K562 (cell line): ENCODE measurements around the gene GNA15. TPM values are rescaled to one million over a fixed set of nuclear protein-coding genes. Genes with fewer than 3 reads are reported as not detected.

Source experiments
- EP300 ChIP-seq: IDR thresholded peaks from 2 replicates; pipeline ENCODE4 v1.6.1; 2012; ENCODE audit warnings: low read length, improper control_type of control experiment
- ETS2 ChIP-seq: IDR thresholded peaks from 2 replicates; pipeline ENCODE4 v1.6.1; 2016; ENCODE audit warnings: borderline replicate concordance, missing genetic modification characterization, mild to moderate bottlenecking, moderate library complexity, missing compliant biosample characterization; ENCODE audit not compliant: poor library complexity, severe bottlenecking
- FOXM1 ChIP-seq, 2 experiments: fragments of 450-650 bp in 1 of 2; sonication (generic) in 1 of 2; formaldehyde crosslinking in 1 of 2; IDR thresholded peaks; 2 replicates each; pipeline versions ENCODE4 v1.6.1 to v1.9.0; 2017 to 2022; ENCODE audit warnings: low read depth in 2 of 2, mild to moderate bottlenecking in 2 of 2, missing genetic modification reagents in 1 of 2, moderate library complexity in 1 of 2
- FOXP1 ChIP-seq: sonication (generic); formaldehyde crosslinking; IDR thresholded peaks from 2 replicates; pipeline ENCODE4 v1.8.0; 2022; ENCODE audit warnings: mild to moderate bottlenecking, missing genetic modification reagents
- GTF2E2 ChIP-seq: fragments of 200-800 bp; sonication (Bioruptor generic); IDR thresholded peaks from 2 replicates; pipeline ENCODE4 v1.6.1; 2016; ENCODE audit warnings: missing genetic modification characterization, missing compliant biosample characterization
- HDAC3 ChIP-seq: fragments of 450-650 bp; IDR thresholded peaks from 2 replicates; pipeline ENCODE4 v1.6.1; 2018; ENCODE audit warnings: borderline replicate concordance, mild to moderate bottlenecking, moderate library complexity; ENCODE audit not compliant: partially characterized antibody
- HNRNPH1 ChIP-seq: fragments of 200-400 bp; formaldehyde crosslinking; optimal IDR thresholded peaks from 2 replicates; pipeline ENCODE3; 2017; ENCODE audit warnings: low read depth, mild to moderate bottlenecking, low read length, moderate library complexity
- IRF2 ChIP-seq: sonication (generic); formaldehyde crosslinking; IDR thresholded peaks from 2 replicates; pipeline ENCODE4 v1.8.1; 2022; ENCODE audit warnings: mild to moderate bottlenecking, missing genetic modification reagents
- NCOA4 ChIP-seq: fragments of 450-650 bp; IDR thresholded peaks from 2 replicates; pipeline ENCODE4 v1.6.1; 2018; ENCODE audit warnings: mild to moderate bottlenecking; ENCODE audit not compliant: partially characterized antibody
- POLR2AphosphoS5 ChIP-seq: IDR thresholded peaks from 2 replicates; pipeline ENCODE4 v1.6.1; 2011; ENCODE audit warnings: mild to moderate bottlenecking, low read depth, low read length, moderate library complexity; ENCODE audit not compliant: control insufficient read depth, insufficient read depth
- RBM25 ChIP-seq: fragments of 200-400 bp; formaldehyde crosslinking; IDR thresholded peaks from 2 replicates; pipeline ENCODE4 v1.6.1; 2018; ENCODE audit warnings: low read length, low read depth, moderate library complexity; ENCODE audit not compliant: severe bottlenecking
- SMAD3 ChIP-seq: fragments of 450-650 bp; formaldehyde crosslinking; conservative IDR thresholded peaks from 2 replicates; pipeline ENCODE4 v1.4.0; 2020; ENCODE audit warnings: mild to moderate bottlenecking
- STAT5B ChIP-seq: fragments of 250-450 bp; sonication (Bioruptor Pico); IDR thresholded peaks from 2 replicates; pipeline ENCODE4 v1.8.0; 2021; ENCODE audit warnings: mild to moderate bottlenecking, inconsistent platforms
- TAF15 ChIP-seq: fragments of 200-400 bp; formaldehyde crosslinking; IDR thresholded peaks from 2 replicates; pipeline ENCODE4 v1.6.1; 2017; ENCODE audit warnings: mild to moderate bottlenecking, low read depth, low read length, moderate library complexity
- ZFPM2 ChIP-seq: fragments of 250-450 bp; sonication (Bioruptor Pico); IDR thresholded peaks from 2 replicates; pipeline ENCODE4 v1.5.1; 2022; ENCODE audit warnings: mild to moderate bottlenecking
- ZKSCAN3 ChIP-seq: fragments of 250-450 bp; sonication (Bioruptor Pico); IDR thresholded peaks from 2 replicates; pipeline ENCODE4 v1.4.0; 2020
- ZNF134 ChIP-seq: fragments of 250-450 bp; sonication (Bioruptor Pico); conservative IDR thresholded peaks from 2 replicates; pipeline ENCODE4 v1.4.0; 2020
- polyA plus RNA-seq, 8 experiments: library from polyadenylated mRNA; depleted of rRNA in 4 of 8; stranded (reverse) in 5 of 8; unstranded in 3 of 8; fragments of >200 nt; fragmentation: Nextera tagmentation in 2 of 8; fragmentation: Illumina TruSeq in 1 of 8; extraction: Ambion mirVana in 2 of 8; extraction: Trizol in 1 of 8; gene quantifications; 2 replicates each; pipeline versions ENCODE4 v1.2.1 to v1.2.3, GENCODE V29; 2011 to 2014; ENCODE audit warnings: inconsistent platforms in 1 of 8, missing spikeins in 1 of 8
- total RNA-seq, 7 experiments: library from RNA; depleted of rRNA in 6 of 7; stranded (reverse); fragments of >200 nt in 6 of 7; fragmentation: Illumina TruSeq in 2 of 7; extraction: Trizol in 2 of 7; gene quantifications; 2 replicates each; pipeline versions ENCODE4 v1.2.1 to v1.2.3, GENCODE V29; 2011 to 2021; ENCODE audit warnings: low replicate concordance in 1 of 7
- TF ChIP-seq, protein P1 (sequence below): sonication (generic); formaldehyde crosslinking; IDR thresholded peaks from 2 replicates; pipeline ENCODE4 v1.8.1; 2023; ENCODE audit warnings: missing genetic modification reagents, mild to moderate bottlenecking, borderline replicate concordance
- TF ChIP-seq, protein P2 (sequence below): fragments of 200-800 bp; sonication (Bioruptor generic); IDR thresholded peaks from 2 replicates; pipeline ENCODE4 v1.6.1; 2017; ENCODE audit warnings: missing genetic modification characterization, missing compliant biosample characterization
- TF ChIP-seq, protein P3 (sequence below): fragments of 250-450 bp; sonication (Bioruptor Pico); IDR thresholded peaks from 2 replicates; pipeline ENCODE4 v1.4.0; 2020; ENCODE audit warnings: mild to moderate bottlenecking

The GNA15 gene
- total and polyA plus RNA-seq, 9 of the 15 experiments (the other 6 are each of a cell fraction or from before 2014, with no cell fraction given): 0.03 to 0.24 (median 0.11) TPM; not detected in 1

DNA sequence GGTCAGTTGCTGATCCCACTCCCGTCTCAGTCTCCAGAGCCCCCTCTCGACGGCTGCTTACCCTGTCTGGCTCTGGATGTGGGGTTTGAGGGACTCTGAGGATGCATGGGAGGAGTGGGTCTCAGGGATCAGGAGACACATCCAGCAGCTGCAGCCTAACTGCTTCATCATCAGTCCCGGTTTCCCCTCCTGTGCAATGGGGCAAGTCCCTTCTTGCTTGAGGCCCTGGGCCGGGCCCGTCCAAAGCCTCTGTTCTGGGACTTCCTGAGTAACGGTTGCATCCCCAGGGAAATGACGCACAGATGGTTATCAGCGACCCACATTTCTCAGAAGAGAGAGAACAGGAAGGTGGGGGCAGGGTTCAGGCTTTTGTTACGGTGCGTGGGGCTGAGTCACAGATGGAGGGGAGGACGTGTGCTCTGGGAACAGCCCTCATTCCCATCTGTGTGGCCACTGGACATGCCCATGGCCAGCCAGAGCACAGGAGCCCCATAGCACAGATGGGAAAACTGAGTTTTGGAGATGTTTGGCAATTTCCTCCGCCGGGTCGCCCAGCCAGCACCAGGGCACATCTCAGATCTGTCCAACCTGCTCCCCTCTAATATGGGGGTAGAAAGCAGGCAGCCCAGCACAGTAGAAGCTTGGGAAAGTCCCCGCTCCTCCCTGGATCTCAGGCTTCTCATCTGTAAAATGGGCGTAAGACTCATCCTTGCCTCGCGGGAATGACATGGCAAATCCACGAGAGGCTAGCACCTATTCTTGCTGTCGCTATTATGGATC, 19.3 kb downstream of the GNA15 start (continued):
- TF ChIP-seq HDAC3 (peak; percentile 69), FOXP1 (CRISPR knock-in tag) (0 out of 2 replicates have a peak, but pooled peaks have one; percentile 31), POLR2AphosphoS5 (peak; percentile 75; the same call in 1 of the 2 replicates), ZKSCAN3 (CRISPR knock-in tag) (no peak), FOXM1 (IDR thresholded peaks at IDR 0.05; ENCODE audit: low read depth) (peak; percentile 78), FOXM1 (CRISPR knock-in tag; IDR thresholded peaks at IDR 0.05; ENCODE audit: low read depth) (no peak), NCOA4 (peak; percentile 68), STAT5B (no peak), ETS2 (tag) (no peak), RBM25 (peak; percentile 99), IRF2 (CRISPR knock-in tag) (no peak), ZFPM2 (no peak), SMAD3 (0 out of 2 replicates have a peak, but pooled peaks have one; percentile 68), HNRNPH1 (no peak), GTF2E2 (tag) (peak; percentile 91), EP300 (peak; percentile 99), TAF15 (no peak), ZNF134 (CRISPR knock-in tag) (no peak)
- TF ChIP-seq, protein P1, sequence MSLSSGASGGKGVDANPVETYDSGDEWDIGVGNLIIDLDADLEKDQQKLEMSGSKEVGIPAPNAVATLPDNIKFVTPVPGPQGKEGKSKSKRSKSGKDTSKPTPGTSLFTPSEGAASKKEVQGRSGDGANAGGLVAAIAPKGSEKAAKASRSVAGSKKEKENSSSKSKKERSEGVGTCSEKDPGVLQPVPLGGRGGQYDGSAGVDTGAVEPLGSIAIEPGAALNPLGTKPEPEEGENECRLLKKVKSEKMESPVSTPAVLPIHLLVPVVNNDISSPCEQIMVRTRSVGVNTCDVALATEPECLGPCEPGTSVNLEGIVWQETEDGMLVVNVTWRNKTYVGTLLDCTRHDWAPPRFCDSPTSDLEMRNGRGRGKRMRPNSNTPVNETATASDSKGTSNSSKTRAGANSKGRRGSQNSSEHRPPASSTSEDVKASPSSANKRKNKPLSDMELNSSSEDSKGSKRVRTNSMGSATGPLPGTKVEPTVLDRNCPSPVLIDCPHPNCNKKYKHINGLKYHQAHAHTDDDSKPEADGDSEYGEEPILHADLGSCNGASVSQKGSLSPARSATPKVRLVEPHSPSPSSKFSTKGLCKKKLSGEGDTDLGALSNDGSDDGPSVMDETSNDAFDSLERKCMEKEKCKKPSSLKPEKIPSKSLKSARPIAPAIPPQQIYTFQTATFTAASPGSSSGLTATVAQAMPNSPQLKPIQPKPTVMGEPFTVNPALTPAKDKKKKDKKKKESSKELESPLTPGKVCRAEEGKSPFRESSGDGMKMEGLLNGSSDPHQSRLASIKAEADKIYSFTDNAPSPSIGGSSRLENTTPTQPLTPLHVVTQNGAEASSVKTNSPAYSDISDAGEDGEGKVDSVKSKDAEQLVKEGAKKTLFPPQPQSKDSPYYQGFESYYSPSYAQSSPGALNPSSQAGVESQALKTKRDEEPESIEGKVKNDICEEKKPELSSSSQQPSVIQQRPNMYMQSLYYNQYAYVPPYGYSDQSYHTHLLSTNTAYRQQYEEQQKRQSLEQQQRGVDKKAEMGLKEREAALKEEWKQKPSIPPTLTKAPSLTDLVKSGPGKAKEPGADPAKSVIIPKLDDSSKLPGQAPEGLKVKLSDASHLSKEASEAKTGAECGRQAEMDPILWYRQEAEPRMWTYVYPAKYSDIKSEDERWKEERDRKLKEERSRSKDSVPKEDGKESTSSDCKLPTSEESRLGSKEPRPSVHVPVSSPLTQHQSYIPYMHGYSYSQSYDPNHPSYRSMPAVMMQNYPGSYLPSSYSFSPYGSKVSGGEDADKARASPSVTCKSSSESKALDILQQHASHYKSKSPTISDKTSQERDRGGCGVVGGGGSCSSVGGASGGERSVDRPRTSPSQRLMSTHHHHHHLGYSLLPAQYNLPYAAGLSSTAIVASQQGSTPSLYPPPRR (CRISPR knock-in tag): no peak
- TF ChIP-seq, protein P2, sequence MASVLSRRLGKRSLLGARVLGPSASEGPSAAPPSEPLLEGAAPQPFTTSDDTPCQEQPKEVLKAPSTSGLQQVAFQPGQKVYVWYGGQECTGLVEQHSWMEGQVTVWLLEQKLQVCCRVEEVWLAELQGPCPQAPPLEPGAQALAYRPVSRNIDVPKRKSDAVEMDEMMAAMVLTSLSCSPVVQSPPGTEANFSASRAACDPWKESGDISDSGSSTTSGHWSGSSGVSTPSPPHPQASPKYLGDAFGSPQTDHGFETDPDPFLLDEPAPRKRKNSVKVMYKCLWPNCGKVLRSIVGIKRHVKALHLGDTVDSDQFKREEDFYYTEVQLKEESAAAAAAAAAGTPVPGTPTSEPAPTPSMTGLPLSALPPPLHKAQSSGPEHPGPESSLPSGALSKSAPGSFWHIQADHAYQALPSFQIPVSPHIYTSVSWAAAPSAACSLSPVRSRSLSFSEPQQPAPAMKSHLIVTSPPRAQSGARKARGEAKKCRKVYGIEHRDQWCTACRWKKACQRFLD (CRISPR knock-in tag): peak; percentile 35; the same call in 1 of the 2 replicates
- TF ChIP-seq, protein P3, sequence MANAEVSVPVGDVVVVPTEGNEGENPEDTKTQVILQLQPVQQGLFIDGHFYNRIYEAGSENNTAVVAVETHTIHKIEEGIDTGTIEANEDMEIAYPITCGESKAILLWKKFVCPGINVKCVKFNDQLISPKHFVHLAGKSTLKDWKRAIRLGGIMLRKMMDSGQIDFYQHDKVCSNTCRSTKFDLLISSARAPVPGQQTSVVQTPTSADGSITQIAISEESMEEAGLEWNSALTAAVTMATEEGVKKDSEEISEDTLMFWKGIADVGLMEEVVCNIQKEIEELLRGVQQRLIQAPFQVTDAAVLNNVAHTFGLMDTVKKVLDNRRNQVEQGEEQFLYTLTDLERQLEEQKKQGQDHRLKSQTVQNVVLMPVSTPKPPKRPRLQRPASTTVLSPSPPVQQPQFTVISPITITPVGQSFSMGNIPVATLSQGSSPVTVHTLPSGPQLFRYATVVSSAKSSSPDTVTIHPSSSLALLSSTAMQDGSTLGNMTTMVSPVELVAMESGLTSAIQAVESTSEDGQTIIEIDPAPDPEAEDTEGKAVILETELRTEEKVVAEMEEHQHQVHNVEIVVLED (CRISPR knock-in tag): peak; percentile 48
